CD4-positive, alpha-beta T cell (primary cell): ENCODE data around the gene POLD1. TPM values are rescaled to one million over a fixed set of nuclear protein-coding genes. Genes with fewer than 3 reads are reported as not detected.

Source experiments
- ATAC-seq: fragments of 200-7000 bp; cut with Tn5 transposase; one replicate; pipeline ENCODE4 v1.10.0; 2022; ENCODE audit warnings: mild to moderate bottlenecking; ENCODE audit not compliant: poor library complexity
- CTCF ChIA-PET: fragments of 350-600 bp; sonication (Branson Sonifier 250); formaldehyde crosslinking; loops from one replicate; lab custom pipeline; 2021; ENCODE audit warnings: antibody characterized with exemption, inconsistent platforms; lab: Charles Lee
- POLR2A ChIA-PET: fragments of 350-600 bp; sonication (Branson Sonifier 250); formaldehyde crosslinking; loops from one replicate; lab custom pipeline; 2021; ENCODE audit warnings: antibody characterized with exemption, inconsistent platforms; lab: Charles Lee
- DNase-seq, 14 experiments: peaks; one replicate each; pipeline ENCODE4 v3.0.0-alpha.2; 2013 to 2020; ENCODE audit warnings: mixed read lengths in 2 of 14
- H3K27ac ChIP-seq, 2 donors: one replicate each; pipeline versions ENCODE4 v1.5.1 to v1.7.0; 2013; ENCODE audit warnings: low read length in 2 of 2, low read depth in 1 of 2, mild to moderate bottlenecking in 1 of 2
- H3K27me3 ChIP-seq, 2 experiments: 1 replicate in 1 of 2; 2 replicates in 1 of 2; pipeline versions ENCODE4 v1.6.1 to v1.7.0; 2013; ENCODE audit warnings: low read length in 2 of 2, control low read depth in 1 of 2, mild to moderate bottlenecking in 1 of 2, moderate library complexity in 1 of 2; ENCODE audit not compliant: insufficient read depth in 2 of 2, control insufficient read depth in 1 of 2
- H3K36me3 ChIP-seq: one replicate; pipeline ENCODE4 v1.6.1; 2013; ENCODE audit warnings: low read length, control low read depth; ENCODE audit not compliant: insufficient read depth
- H3K4me1 ChIP-seq: one replicate; pipeline ENCODE4 v1.6.1; 2013; ENCODE audit warnings: low read length, control low read depth; ENCODE audit not compliant: insufficient read depth
- H3K4me3 ChIP-seq: one replicate; pipeline ENCODE4 v1.5.1; 2013; ENCODE audit warnings: mild to moderate bottlenecking, low read length, moderate library complexity
- H3K9me3 ChIP-seq, 2 experiments: 1 replicate in 1 of 2; 2 replicates in 1 of 2; pipeline versions ENCODE4 v1.6.1 to v1.7.0; 2013; ENCODE audit warnings: low read length in 2 of 2, mild to moderate bottlenecking in 2 of 2, control low read depth in 1 of 2, moderate library complexity in 1 of 2; ENCODE audit not compliant: control insufficient read depth in 1 of 2, insufficient read depth in 1 of 2
- H3K27ac Mint-ChIP-seq: one replicate; pipeline ENCODE4 v1.8.0; 2020; ENCODE audit warnings: mixed read lengths
- H3K27me3 Mint-ChIP-seq: one replicate; pipeline ENCODE4 v1.8.0; 2021; ENCODE audit warnings: mixed read lengths
- H3K36me3 Mint-ChIP-seq: one replicate; pipeline ENCODE4 v1.8.0; 2021; ENCODE audit warnings: low read depth, mixed read lengths
- H3K4me1 Mint-ChIP-seq: one replicate; pipeline ENCODE4 v1.8.0; 2021; ENCODE audit warnings: low read depth, mixed read lengths
- H3K4me3 Mint-ChIP-seq: one replicate; pipeline ENCODE4 v1.8.0; 2020; ENCODE audit warnings: mild to moderate bottlenecking, mixed read lengths
- H3K9me3 Mint-ChIP-seq: one replicate; pipeline ENCODE4 v1.8.0; 2020; ENCODE audit warnings: mixed read lengths
- intact Hi-C, 2 experiments: fragments of 100-400 bp; cut with DNase I in 1 of 2; cut with micrococcal nuclease in 1 of 2; formaldehyde crosslinking; loops; one replicate each; pipeline versions ENCODE4 v1.15.1 to v1.9.0; 2023 to 2025; cut with DNase I, micrococcal nuclease
- total RNA-seq, 174 experiments: library from RNA in 2 of 174; stranded (reverse) in 2 of 174; gene quantifications; one replicate each; pipeline ENCODE4 v1.2.3 and lab custom pipeline; 2021 to 2026
- TF ChIP-seq, protein P1 (sequence below): fragments of 200-600 bp; IDR thresholded peaks from one replicate; pipeline ENCODE4 v1.8.0; 2022; ENCODE audit warnings: antibody characterized with exemption, mild to moderate bottlenecking

The POLD1 gene
- total RNA-seq, 2 experiments from 2014 or later: 22.1 to 24.2 TPM

DNA sequence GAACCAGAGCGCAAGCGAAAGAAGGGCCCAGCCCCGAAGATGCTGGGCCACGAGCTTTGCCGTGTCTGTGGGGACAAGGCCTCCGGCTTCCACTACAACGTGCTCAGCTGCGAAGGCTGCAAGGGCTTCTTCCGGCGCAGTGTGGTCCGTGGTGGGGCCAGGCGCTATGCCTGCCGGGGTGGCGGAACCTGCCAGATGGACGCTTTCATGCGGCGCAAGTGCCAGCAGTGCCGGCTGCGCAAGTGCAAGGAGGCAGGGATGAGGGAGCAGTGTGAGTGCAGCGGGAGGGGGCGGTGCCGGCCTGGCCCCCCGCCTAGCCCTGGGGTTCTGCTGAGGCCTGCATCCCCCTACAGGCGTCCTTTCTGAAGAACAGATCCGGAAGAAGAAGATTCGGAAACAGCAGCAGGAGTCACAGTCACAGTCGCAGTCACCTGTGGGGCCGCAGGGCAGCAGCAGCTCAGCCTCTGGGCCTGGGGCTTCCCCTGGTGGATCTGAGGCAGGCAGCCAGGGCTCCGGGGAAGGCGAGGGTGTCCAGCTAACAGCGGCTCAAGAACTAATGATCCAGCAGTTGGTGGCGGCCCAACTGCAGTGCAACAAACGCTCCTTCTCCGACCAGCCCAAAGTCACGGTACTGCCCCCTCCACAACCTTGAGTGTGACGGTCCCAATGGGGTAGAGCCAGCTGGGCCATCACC, 5.8 kb upstream of the POLD1 start:
- ChIA-PET CTCF (no interaction called here), POLR2A (interaction anchor here (0.5 kb wide), 1 partner anchor 99 kb away, joined by 3 read pairs; no protein-coding TSS in a partner anchor)
- TF ChIP-seq, protein P1, sequence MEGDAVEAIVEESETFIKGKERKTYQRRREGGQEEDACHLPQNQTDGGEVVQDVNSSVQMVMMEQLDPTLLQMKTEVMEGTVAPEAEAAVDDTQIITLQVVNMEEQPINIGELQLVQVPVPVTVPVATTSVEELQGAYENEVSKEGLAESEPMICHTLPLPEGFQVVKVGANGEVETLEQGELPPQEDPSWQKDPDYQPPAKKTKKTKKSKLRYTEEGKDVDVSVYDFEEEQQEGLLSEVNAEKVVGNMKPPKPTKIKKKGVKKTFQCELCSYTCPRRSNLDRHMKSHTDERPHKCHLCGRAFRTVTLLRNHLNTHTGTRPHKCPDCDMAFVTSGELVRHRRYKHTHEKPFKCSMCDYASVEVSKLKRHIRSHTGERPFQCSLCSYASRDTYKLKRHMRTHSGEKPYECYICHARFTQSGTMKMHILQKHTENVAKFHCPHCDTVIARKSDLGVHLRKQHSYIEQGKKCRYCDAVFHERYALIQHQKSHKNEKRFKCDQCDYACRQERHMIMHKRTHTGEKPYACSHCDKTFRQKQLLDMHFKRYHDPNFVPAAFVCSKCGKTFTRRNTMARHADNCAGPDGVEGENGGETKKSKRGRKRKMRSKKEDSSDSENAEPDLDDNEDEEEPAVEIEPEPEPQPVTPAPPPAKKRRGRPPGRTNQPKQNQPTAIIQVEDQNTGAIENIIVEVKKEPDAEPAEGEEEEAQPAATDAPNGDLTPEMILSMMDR: no peak
- peak in 1 of 14 experiments; percentile 40 for DNase-seq
- Mint-ChIP-seq H3K4me3 (peak overlapping the region; percentile 98), H3K36me3 (peaks cover 66% of the 10 kb centered on the region), H3K27me3 (no peaks in the 10 kb centered on the region), H3K9me3 (no peaks in the 10 kb centered on the region), H3K4me1 (peaks cover 24% of the 10 kb centered on the region), H3K27ac (peak overlapping the region; percentile 99)
- no peak for ATAC-seq
- intact Hi-C loops: no loop called here
- Histone ChIP-seq H3K4me3 (no peak overlapping the region), H3K9me3 (no peaks in the 10 kb centered on the region), H3K4me1 (peaks cover 25% of the 10 kb centered on the region), H3K27ac (no peak overlapping the region), H3K27me3 (no peaks in the 10 kb centered on the region), H3K36me3 (peaks cover 58% of the 10 kb centered on the region)

DNA sequence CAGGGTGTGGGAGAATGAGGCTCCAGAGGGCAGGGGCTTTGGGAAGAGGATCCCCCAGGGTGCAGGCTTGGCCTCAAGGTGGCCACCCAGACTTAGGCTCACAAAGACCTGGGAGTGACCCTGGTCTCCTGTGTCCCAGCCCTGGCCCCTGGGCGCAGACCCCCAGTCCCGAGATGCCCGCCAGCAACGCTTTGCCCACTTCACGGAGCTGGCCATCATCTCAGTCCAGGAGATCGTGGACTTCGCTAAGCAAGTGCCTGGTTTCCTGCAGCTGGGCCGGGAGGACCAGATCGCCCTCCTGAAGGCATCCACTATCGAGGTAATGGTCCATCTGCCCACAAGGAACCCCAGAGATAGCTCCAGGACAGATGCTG, 5.3 kb upstream of the POLD1 start:
- DNase-seq (no peak), ATAC-seq (no peak)
- Mint-ChIP-seq H3K27me3 (peaks cover 5% of the 10 kb centered on the region), H3K4me3 (peak overlapping the region; percentile 27), H3K27ac (peak overlapping the region; percentile 9), H3K9me3 (no peaks in the 10 kb centered on the region), H3K4me1 (peaks cover 29% of the 10 kb centered on the region), H3K36me3 (peaks cover 71% of the 10 kb centered on the region)
- TF ChIP-seq, protein P1: no peak
- Histone ChIP-seq H3K9me3 (no peaks in the 10 kb centered on the region), H3K36me3 (peaks cover 58% of the 10 kb centered on the region), H3K27ac (no peak overlapping the region), H3K4me3 (no peak overlapping the region), H3K27me3 (no peaks in the 10 kb centered on the region), H3K4me1 (peaks cover 30% of the 10 kb centered on the region)
- ChIA-PET CTCF (no interaction called here), POLR2A (interaction anchor here (0.5 kb wide), 1 partner anchor 98 kb away, joined by 3 read pairs; no protein-coding TSS in a partner anchor)
- intact Hi-C loops: no loop called here

DNA sequence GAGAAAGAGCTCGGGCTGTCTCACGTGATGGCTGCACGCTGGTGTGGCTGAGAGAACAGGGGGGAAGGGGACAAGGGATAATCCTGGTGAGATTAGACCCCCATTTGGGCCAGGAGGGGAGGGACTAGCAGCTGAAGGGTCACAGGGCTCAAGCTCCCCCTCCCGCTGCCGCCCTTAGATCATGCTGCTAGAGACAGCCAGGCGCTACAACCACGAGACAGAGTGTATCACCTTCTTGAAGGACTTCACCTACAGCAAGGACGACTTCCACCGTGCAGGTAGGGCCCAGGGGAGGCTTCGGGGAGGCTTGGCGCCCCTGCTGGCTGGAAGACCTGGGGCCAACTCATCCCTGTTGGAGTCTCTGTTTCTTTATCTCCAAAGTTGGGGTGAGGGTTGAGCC, 4.5 kb upstream of the POLD1 start:
- ATAC-seq (no peak), DNase-seq (peak in 1 of 14 experiments; percentile 27)
- Mint-ChIP-seq H3K36me3 (peaks cover 78% of the 10 kb centered on the region), H3K27me3 (peaks cover 6% of the 10 kb centered on the region), H3K27ac (peak overlapping the region; percentile 35), H3K4me3 (no peak overlapping the region), H3K9me3 (no peaks in the 10 kb centered on the region), H3K4me1 (peaks cover 37% of the 10 kb centered on the region)
- POLR2A ChIA-PET: no interaction called here
- Histone ChIP-seq H3K4me1 (peaks cover 32% of the 10 kb centered on the region), H3K4me3 (no peak overlapping the region), H3K9me3 (no peaks in the 10 kb centered on the region), H3K36me3 (peaks cover 58% of the 10 kb centered on the region), H3K27ac (no peak overlapping the region), H3K27me3 (no peaks in the 10 kb centered on the region)
- intact Hi-C loops: no loop called here
- CTCF ChIA-PET: no interaction called here
- TF ChIP-seq, protein P1: no peak
